ENCODE measurements around the gene PSMC3IP. TPM values are rescaled to one million over a fixed set of nuclear protein-coding genes. Genes with fewer than 3 reads are reported as not detected.

The PSMC3IP gene
- total RNA-seq, 4 donors from 2014 or later = 4.9 to 9.0 (median 7.4) TPM

GRCh38 chr17:42591411-42591810 lies 13.9 kb upstream of the PSMC3IP start:
- no peak overlapping the region for H3K27ac ChIP-seq
- H3K4me3 ChIP-seq = no peak overlapping the region
- 87 to 94% methylated on average over 9 of the region's 9 CpGs for WGBS, 2 donors
- no peaks in the 10 kb centered on the region for H3K27me3 ChIP-seq
- H3K4me1 ChIP-seq = peaks cover 0 to 6% (median 0%) of the 10 kb centered on the region in 4 donors
- TF ChIP-seq CTCF (IDR thresholded peaks at IDR 0.05) (no peak), POLR2A (IDR thresholded peaks at IDR 0.05) (no peak), EP300 (IDR thresholded peaks at IDR 0.05) (no peak)
- peaks cover 5 to 68% (median 27%) of the 10 kb centered on the region in 3 donors for H3K36me3 ChIP-seq
- DNase-seq (ENCODE audit: low spot score in 2 of 2) = no peak
- no peaks in the 10 kb centered on the region for H3K9me3 ChIP-seq

- WGBS, 2 donors = 88 to 91% methylated on average over 2 of the region's 2 CpGs
- TF ChIP-seq EP300 (IDR thresholded peaks at IDR 0.05) = no peak
- H3K4me1 ChIP-seq = peaks cover 0 to 6% (median 0%) of the 10 kb centered on the region in 4 donors
- peaks cover 5 to 73% (median 27%) of the 10 kb centered on the region in 3 donors for H3K36me3 ChIP-seq
- no peaks in the 10 kb centered on the region for H3K27me3 ChIP-seq
- DNase-seq (ENCODE audit: low spot score in 2 of 2) = no peak
- no peaks in the 10 kb centered on the region for H3K9me3 ChIP-seq
- no peak overlapping the region for H3K27ac ChIP-seq
- no peak overlapping the region for H3K4me3 ChIP-seq
Measured at GRCh38 chr17:42590886-42591285, 13.4 kb upstream of the PSMC3IP start.

- no peak overlapping the region for H3K27ac ChIP-seq
- H3K4me1 ChIP-seq = peaks cover 0 to 6% (median 0%) of the 10 kb centered on the region in 4 donors
- H3K9me3 ChIP-seq = no peaks in the 10 kb centered on the region
- TF ChIP-seq POLR2A (IDR thresholded peaks at IDR 0.05) = no peak
- TF ChIP-seq CTCF (IDR thresholded peaks at IDR 0.05) = no peak
- no peak for TF ChIP-seq EP300 (IDR thresholded peaks at IDR 0.05)
- DNase-seq (ENCODE audit: low spot score in 2 of 2) = no peak
- H3K27me3 ChIP-seq = no peaks in the 10 kb centered on the region
- no peak overlapping the region for H3K4me3 ChIP-seq
- H3K36me3 ChIP-seq = peaks cover 7 to 100% (median 60%) of the 10 kb centered on the region in 3 donors
- 78 to 80% methylated on average over 7 of the region's 7 CpGs for WGBS, 2 donors
Measured at GRCh38 chr17:42586514-42587230, 9.1 kb upstream of the PSMC3IP start.

GRCh38 chr17:42585353-42585752 lies 7.8 kb upstream of the PSMC3IP start:
- DNase-seq (ENCODE audit: low spot score in 2 of 2) = no peak
- Histone ChIP-seq H3K27ac (no peak overlapping the region), H3K4me1 (peaks cover 0 to 6% (median 0%) of the 10 kb centered on the region in 4 donors), H3K36me3 (peaks cover 4 to 98% (median 60%) of the 10 kb centered on the region in 3 donors), H3K27me3 (no peaks in the 10 kb centered on the region), H3K4me3 (no peak overlapping the region), H3K9me3 (no peaks in the 10 kb centered on the region)
- WGBS, 2 donors = 60 to 75% methylated on average over 1 of the region's 1 CpG
- TF ChIP-seq POLR2A (IDR thresholded peaks at IDR 0.05) (no peak), EP300 (IDR thresholded peaks at IDR 0.05) (no peak), CTCF (IDR thresholded peaks at IDR 0.05) (no peak)

- Histone ChIP-seq H3K4me1 (peaks cover 0 to 6% (median 0%) of the 10 kb centered on the region in 4 donors), H3K27ac (no peak overlapping the region), H3K36me3 (peaks cover 4 to 98% (median 59%) of the 10 kb centered on the region in 3 donors), H3K4me3 (no peak overlapping the region), H3K27me3 (no peaks in the 10 kb centered on the region), H3K9me3 (no peaks in the 10 kb centered on the region)
- TF ChIP-seq EP300 (IDR thresholded peaks at IDR 0.05) = no peak
- no peak for TF ChIP-seq POLR2A (IDR thresholded peaks at IDR 0.05)
- no peak for TF ChIP-seq CTCF (IDR thresholded peaks at IDR 0.05)
- no peak for DNase-seq (ENCODE audit: low spot score in 2 of 2)
- 80 to 88% methylated on average over 9 of the region's 9 CpGs for WGBS, 2 donors
Measured at GRCh38 chr17:42584880-42585279, 7.4 kb upstream of the PSMC3IP start.

Measured in tibial nerve (tissue), 4 donors.